GM23248 (cell line): ENCODE results near the gene STAM. TPM values are rescaled to one million over a fixed set of nuclear protein-coding genes. Genes with fewer than 3 reads are reported as not detected.

Experiments
- DNase-seq: peaks from one replicate; pipeline ENCODE4 v3.0.0-alpha.2; 2015
- H2AFZ ChIP-seq: fragments of 200-600 bp; sonication (generic); 2 replicates; pipeline ENCODE4 v1.6.1; 2016; ENCODE audit warnings: antibody characterized with exemption
- H3F3A ChIP-seq: fragments of 200-600 bp; sonication (generic); 2 replicates; pipeline ENCODE4 v1.6.1; 2016; ENCODE audit warnings: mild to moderate bottlenecking, antibody characterized with exemption, mixed run types; ENCODE audit not compliant: insufficient read depth
- H3K27ac ChIP-seq: fragments of 200-600 bp; sonication (generic); 2 replicates; pipeline ENCODE4 v1.5.1; 2016; ENCODE audit warnings: mild to moderate bottlenecking
- H3K27me3 ChIP-seq: fragments of 200-600 bp; sonication (generic); replicated peaks from 2 replicates; pipeline ENCODE4 v1.6.1; 2016; ENCODE audit warnings: mild to moderate bottlenecking; ENCODE audit not compliant: insufficient read depth
- H3K36me3 ChIP-seq: fragments of 200-600 bp; sonication (generic); 2 replicates; pipeline ENCODE4 v1.6.1; 2016; ENCODE audit warnings: low read depth, mild to moderate bottlenecking
- H3K4me1 ChIP-seq: fragments of 200-600 bp; sonication (generic); 2 replicates; pipeline ENCODE4 v1.6.1; 2016; ENCODE audit warnings: mild to moderate bottlenecking; ENCODE audit not compliant: insufficient read depth
- H3K4me2 ChIP-seq: fragments of 200-600 bp; sonication (generic); one replicate; pipeline ENCODE4 v1.6.1; 2016; ENCODE audit warnings: mild to moderate bottlenecking; ENCODE audit not compliant: unreplicated experiment
- H3K4me3 ChIP-seq: fragments of 200-600 bp; sonication (generic); 2 replicates; pipeline ENCODE4 v1.5.1; 2016; ENCODE audit warnings: mild to moderate bottlenecking
- H3K79me2 ChIP-seq: fragments of 200-600 bp; sonication (generic); 2 replicates; pipeline ENCODE4 v1.6.1; 2016; ENCODE audit warnings: mild to moderate bottlenecking; ENCODE audit not compliant: insufficient read depth
- H3K9ac ChIP-seq: fragments of 200-600 bp; sonication (generic); 2 replicates; pipeline ENCODE4 v1.6.1; 2016; ENCODE audit warnings: mild to moderate bottlenecking
- H3K9me2 ChIP-seq: fragments of 200-600 bp; sonication (generic); 2 replicates; pipeline ENCODE4 v1.6.1; 2016; ENCODE audit warnings: mixed run types, mild to moderate bottlenecking, moderate library complexity; ENCODE audit not compliant: insufficient read depth
- H3K9me3 ChIP-seq: fragments of 200-600 bp; sonication (generic); one replicate; pipeline ENCODE4 v1.6.1; 2017; ENCODE audit warnings: low read depth
- H4K20me1 ChIP-seq: fragments of 200-600 bp; sonication (generic); 2 replicates; pipeline ENCODE4 v1.6.0; 2016; ENCODE audit not compliant: insufficient read depth
- EZH2 ChIP-seq: fragments of 200-600 bp; sonication (generic); IDR thresholded peaks from 2 replicates; pipeline ENCODE4 v1.6.1; 2018; ENCODE audit warnings: antibody characterized with exemption, mild to moderate bottlenecking; ENCODE audit not compliant: insufficient read depth, poor library complexity, severe bottlenecking
- EZH2phosphoT487 ChIP-seq: fragments of 200-600 bp; sonication (generic); IDR thresholded peaks from 2 replicates; pipeline ENCODE4 v1.6.1; 2018; ENCODE audit warnings: antibody characterized with exemption, moderate library complexity, mild to moderate bottlenecking, low read depth; ENCODE audit not compliant: insufficient read depth
- WGBS, 2 experiments: methylation state at CpG; one replicate each; pipeline ENCODE4 v1.1.6; 2015 to 2017; ENCODE audit warnings: low lambda C conversion rate in 2 of 2, low coverage in 1 of 2; ENCODE audit errors: missing lambda C conversion rate in 2 of 2; 5-methylcytosine and 5-hydroxymethylcytosine counted together
- in situ Hi-C: fragments of 300-500 bp; cut with MboI; formaldehyde crosslinking; loops from 2 replicates; pipeline ENCODE4 v1.15.0; 2020
- polyA plus RNA-seq: library from polyadenylated mRNA; unstranded; fragments of >200 nt; fragmentation: Nextera tagmentation; extraction: Ambion mirVana; gene quantifications from 2 replicates; pipeline ENCODE4 v1.2.1, GENCODE V29; 2016
- total RNA-seq: library from RNA; depleted of rRNA; stranded (reverse); fragments of >200 nt; shearing (Covaris generic); gene quantifications from 2 replicates; pipeline ENCODE4 v1.2.3, GENCODE V29; 2014

STAM gene
- total and polyA plus RNA-seq, 2 experiments from 2014 or later: 25.2 to 29.2 TPM

DNA sequence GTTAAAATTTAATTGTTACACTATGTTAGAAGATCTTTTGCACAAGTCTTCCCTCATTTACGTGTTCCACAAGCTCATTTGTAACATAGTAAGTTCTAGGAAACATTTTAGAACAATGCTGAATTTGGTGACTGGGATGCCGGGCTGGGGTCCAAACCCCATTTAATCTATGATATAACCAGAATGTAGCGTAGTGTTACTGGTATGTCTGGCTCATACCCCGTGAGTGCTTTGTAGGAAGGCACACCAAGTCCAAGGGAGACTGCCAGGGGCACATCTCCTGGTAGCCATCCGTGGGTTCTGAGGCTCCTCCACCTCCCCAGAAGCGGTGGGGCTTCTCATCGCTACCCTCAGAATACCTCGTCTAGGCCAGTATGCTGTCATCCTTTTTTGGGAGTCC lies 86.7 kb downstream of the STAM start:
- no peak overlapping the region for H3K4me2 ChIP-seq
- no peaks in the 10 kb centered on the region for H3K79me2 ChIP-seq
- H3F3A ChIP-seq: no peaks in the 10 kb centered on the region
- H3K27ac ChIP-seq: no peak overlapping the region
- TF ChIP-seq EZH2phosphoT487 (no peak), EZH2 (no peak)
- H4K20me1 ChIP-seq: no peaks in the 10 kb centered on the region
- H3K9me2 ChIP-seq: no peaks in the 10 kb centered on the region
- H2AFZ ChIP-seq: no peak overlapping the region
- H3K36me3 ChIP-seq: no peaks in the 10 kb centered on the region
- no peaks in the 10 kb centered on the region for H3K27me3 ChIP-seq
- in situ Hi-C loops: loop anchor here (10.0 kb wide), 1 partner anchor 126 kb away; no protein-coding TSS in a partner anchor
- H3K4me3 ChIP-seq: no peak overlapping the region
- H3K4me1 ChIP-seq: no peaks in the 10 kb centered on the region
- no peaks in the 10 kb centered on the region for H3K9me3 ChIP-seq
- WGBS, 2 experiments: 50 to 53% methylated on average over 8 of the region's 8 CpGs
- DNase-seq: peak; percentile 66
- H3K9ac ChIP-seq: no peak overlapping the region

DNA sequence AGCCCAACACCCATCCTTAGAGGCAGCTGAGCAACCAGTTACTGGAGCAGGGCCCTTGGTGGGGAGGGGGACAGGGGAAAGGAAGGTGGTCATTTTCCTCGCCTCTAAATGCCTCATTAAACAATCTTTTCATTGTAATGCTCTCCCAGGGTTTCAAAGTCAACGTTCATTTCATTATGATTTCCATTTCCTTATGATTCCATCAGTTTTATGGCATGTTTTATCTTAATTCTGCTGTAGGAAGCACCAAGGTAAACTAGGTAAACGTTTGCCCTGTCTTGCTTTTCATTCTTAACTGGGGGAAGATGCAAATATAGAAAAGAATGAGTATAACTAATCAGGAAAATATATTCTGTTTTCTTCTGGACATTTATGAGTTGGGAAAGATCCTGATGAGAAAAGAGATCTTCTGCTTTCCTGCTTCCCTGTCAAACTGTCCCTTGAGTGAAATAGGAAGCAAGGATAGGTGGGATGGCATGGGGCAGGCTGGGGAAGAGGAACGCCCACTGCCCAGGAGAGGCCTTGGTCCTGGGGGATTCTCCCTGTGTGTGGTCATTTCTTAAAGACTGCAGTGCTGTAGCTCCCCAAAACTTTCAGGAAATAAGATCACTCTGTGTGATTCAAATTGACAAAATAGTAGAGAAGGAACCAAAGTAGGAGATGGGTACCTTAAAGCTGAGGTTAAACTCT lies 87.5 kb downstream of the STAM start:
- H3K4me3 ChIP-seq: no peak overlapping the region
- TF ChIP-seq EZH2: no peak
- no peak for TF ChIP-seq EZH2phosphoT487
- H3K27ac ChIP-seq: no peak overlapping the region
- no peaks in the 10 kb centered on the region for H3K9me3 ChIP-seq
- no peaks in the 10 kb centered on the region for H3F3A ChIP-seq
- 70 to 79% methylated on average over 4 of the region's 4 CpGs for WGBS, 2 experiments
- DNase-seq: no peak
- no peaks in the 10 kb centered on the region for H3K9me2 ChIP-seq
- H2AFZ ChIP-seq: no peak overlapping the region
- H3K36me3 ChIP-seq: no peaks in the 10 kb centered on the region
- H3K9ac ChIP-seq: no peak overlapping the region
- H3K27me3 ChIP-seq: no peaks in the 10 kb centered on the region
- H4K20me1 ChIP-seq: no peaks in the 10 kb centered on the region
- H3K4me1 ChIP-seq: no peaks in the 10 kb centered on the region
- no peaks in the 10 kb centered on the region for H3K79me2 ChIP-seq
- no peak overlapping the region for H3K4me2 ChIP-seq
- in situ Hi-C loops: loop anchor here (10.0 kb wide), 1 partner anchor 127 kb away; no protein-coding TSS in a partner anchor

DNA sequence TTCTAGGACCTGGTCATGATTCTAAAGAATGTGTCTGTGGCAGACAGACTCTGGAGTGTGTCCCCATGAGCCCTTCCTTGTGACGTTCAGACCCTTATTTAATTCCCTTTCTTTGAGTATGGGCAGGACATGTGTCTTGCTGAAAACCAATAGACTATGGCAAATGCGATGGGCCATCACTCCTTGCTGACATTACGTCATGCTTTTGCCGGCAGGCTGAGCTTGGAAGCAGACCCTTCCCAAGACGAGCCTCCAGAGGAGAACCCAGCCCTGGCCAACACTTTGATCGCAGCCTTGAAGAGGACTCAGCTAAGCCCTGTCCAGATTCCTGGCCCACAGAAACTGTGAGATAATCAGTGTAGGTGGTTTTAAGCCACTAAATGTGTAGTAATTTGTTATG lies 89.7 kb downstream of the STAM start:
- Histone ChIP-seq H3K4me2 (no peak overlapping the region), H3K27me3 (no peaks in the 10 kb centered on the region), H3K9me2 (no peaks in the 10 kb centered on the region), H3K9me3 (no peaks in the 10 kb centered on the region), H4K20me1 (no peaks in the 10 kb centered on the region), H3K4me1 (no peaks in the 10 kb centered on the region), H3F3A (no peaks in the 10 kb centered on the region), H3K4me3 (no peak overlapping the region), H3K36me3 (no peaks in the 10 kb centered on the region), H3K9ac (no peak overlapping the region), H3K27ac (no peak overlapping the region), H3K79me2 (no peaks in the 10 kb centered on the region), H2AFZ (no peak overlapping the region)
- DNase-seq: no peak
- in situ Hi-C loops: loop anchor here (10.0 kb wide), 1 partner anchor 129 kb away; no protein-coding TSS in a partner anchor
- 95 to 100% methylated on average over 6 of the region's 6 CpGs for WGBS, 2 experiments
- TF ChIP-seq EZH2 (no peak), EZH2phosphoT487 (no peak)

DNA sequence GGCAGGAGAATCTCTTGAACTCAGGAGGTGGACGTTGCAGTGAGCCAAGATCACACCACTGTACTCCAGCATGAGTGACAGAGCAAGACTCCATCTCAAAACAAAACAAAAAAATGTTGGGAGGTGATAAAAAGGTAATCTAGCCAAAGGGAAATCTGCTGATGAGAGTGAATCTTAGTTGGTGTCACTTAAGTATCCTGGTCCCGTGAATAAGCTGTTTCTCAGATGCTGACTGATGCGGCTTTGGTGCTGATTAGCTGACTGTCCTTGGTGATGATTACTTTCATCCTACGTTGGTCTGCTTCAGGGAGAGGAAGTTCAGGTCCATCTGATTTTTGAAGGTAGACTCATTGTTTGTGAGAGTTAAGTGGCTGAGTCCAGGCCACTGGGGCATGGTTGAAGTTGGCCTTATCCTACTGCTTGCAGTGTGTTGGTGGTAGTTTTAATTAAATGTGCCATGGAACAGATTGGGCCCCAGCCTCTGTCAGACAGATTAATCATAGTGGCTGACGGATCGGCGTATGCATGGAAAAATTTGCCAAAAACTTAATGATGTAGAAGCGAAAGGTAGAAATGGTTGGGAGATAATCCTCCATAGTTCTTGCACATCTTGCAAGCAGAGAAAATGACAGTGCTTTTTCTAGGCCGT lies 90.6 kb downstream of the STAM start:
- WGBS, 2 experiments: 91 to 92% methylated on average over 9 of the region's 9 CpGs
- Histone ChIP-seq H3K27me3 (no peaks in the 10 kb centered on the region), H4K20me1 (no peaks in the 10 kb centered on the region), H2AFZ (no peak overlapping the region), H3F3A (no peaks in the 10 kb centered on the region), H3K27ac (no peak overlapping the region), H3K4me3 (no peak overlapping the region), H3K9me2 (no peaks in the 10 kb centered on the region), H3K9ac (no peak overlapping the region), H3K9me3 (no peaks in the 10 kb centered on the region), H3K4me1 (no peaks in the 10 kb centered on the region), H3K36me3 (no peaks in the 10 kb centered on the region), H3K4me2 (no peak overlapping the region), H3K79me2 (no peaks in the 10 kb centered on the region)
- no peak for DNase-seq
- in situ Hi-C loops: loop anchor here (10.0 kb wide), 1 partner anchor 130 kb away; no protein-coding TSS in a partner anchor
- TF ChIP-seq EZH2 (no peak), EZH2phosphoT487 (no peak)
